OCI-LY7 (cell line): ENCODE results near the gene NTNG2.

Experiments
- CTCF ChIP-seq: fragments of 200-600 bp; sonication (generic); conservative IDR thresholded peaks from 2 replicates; pipeline ENCODE4 v1.5.1; 2014; ENCODE audit warnings: mild to moderate bottlenecking, antibody characterized with exemption, low read length, moderate library complexity, mixed read lengths
- EZH2phosphoT487 ChIP-seq: fragments of 200-600 bp; sonication (generic); IDR thresholded peaks from 2 replicates; pipeline ENCODE4 v1.6.1; 2018; ENCODE audit warnings: low read depth, borderline replicate concordance, mild to moderate bottlenecking, mixed run types, antibody characterized with exemption, low read length, moderate library complexity, mixed read lengths

DNA sequence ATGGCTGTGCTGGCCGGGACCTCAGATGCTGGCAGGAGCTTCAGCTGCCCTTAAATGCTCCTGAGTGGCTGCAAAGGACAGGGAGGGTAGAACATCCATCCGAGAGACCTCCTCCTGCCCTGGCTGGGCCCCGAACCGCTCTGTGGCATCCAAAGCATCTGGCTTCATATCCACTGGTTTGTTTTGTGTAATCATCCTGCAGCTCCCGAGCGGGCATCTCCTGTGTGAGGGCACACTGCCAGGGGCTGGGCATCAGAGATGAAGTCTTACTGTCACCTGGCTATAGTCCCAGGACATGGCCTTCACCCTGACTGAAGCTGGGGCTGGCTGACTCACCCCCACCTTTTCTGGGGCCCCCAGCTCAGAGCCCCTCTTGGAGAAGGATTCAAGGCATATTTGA is 18.5 kb upstream of the NTNG2 start:
- TF ChIP-seq CTCF: no peak
- no peak for TF ChIP-seq EZH2phosphoT487
